ENCODE measurements around the gene GMDS.

GMDS gene

GRCh38 chr6:1820165-1820564, 425.2 kb downstream of the GMDS start:
- CTCF ChIA-PET, result interaction anchor here (0.5 to 0.6 kb wide), 2 partner anchors 98 to 442 kb away, joined by 3 to 4 read pairs; no protein-coding TSS in a partner anchor
- no peak overlapping the region for H3K27ac ChIP-seq
- no peak for DNase-seq (ENCODE audit: low spot score)

GRCh38 chr6:1819007-1819406, 426.4 kb downstream of the GMDS start:
- ChIA-PET CTCF (interaction anchor here (0.7 kb wide), 1 partner anchor 1195 kb away, joined by 3 read pairs; no protein-coding TSS in a partner anchor), POLR2A (ENCODE audit: low non-redundant PET) (no interaction called here)
- H3K27ac ChIP-seq, result no peak overlapping the region
- TF ChIP-seq CTCF (conservative IDR thresholded peaks at IDR 0.05; ENCODE audit: low read depth), result no peak
- DNase-seq (ENCODE audit: low spot score), result no peak

More at GRCh38 chr6:1820165-1820564, 425.2 kb downstream of the GMDS start:
- POLR2A ChIA-PET (ENCODE audit: low non-redundant PET), result no interaction called here
- no peak for TF ChIP-seq CTCF (conservative IDR thresholded peaks at IDR 0.05; ENCODE audit: low read depth)

- ChIA-PET CTCF (no interaction called here), POLR2A (ENCODE audit: low non-redundant PET) (no interaction called here)
- no peak for TF ChIP-seq CTCF (conservative IDR thresholded peaks at IDR 0.05; ENCODE audit: low read depth)
- no peak for DNase-seq (ENCODE audit: low spot score)
- H3K27ac ChIP-seq, result no peak overlapping the region
These were observed 428.2 kb downstream of the GMDS start for GRCh38 chr6:1817033-1817761.

GRCh38 chr6:1815827-1816452, 429.5 kb downstream of the GMDS start:
- DNase-seq (ENCODE audit: low spot score), result no peak
- H3K27ac ChIP-seq, result no peak overlapping the region
- POLR2A ChIA-PET (ENCODE audit: low non-redundant PET), result interaction anchor here (0.6 kb wide), 1 partner anchor 93 kb away, joined by 5 read pairs; no protein-coding TSS in a partner anchor
- CTCF ChIA-PET, result no interaction called here
- TF ChIP-seq CTCF (conservative IDR thresholded peaks at IDR 0.05; ENCODE audit: low read depth), result no peak

- no peak overlapping the region for H3K27ac ChIP-seq
- no peak for DNase-seq (ENCODE audit: low spot score)
- POLR2A ChIA-PET (ENCODE audit: low non-redundant PET), result no interaction called here
- CTCF ChIA-PET, result interaction anchor here (0.6 kb wide), 1 partner anchor 30 kb away, joined by 4 read pairs; no protein-coding TSS in a partner anchor
- TF ChIP-seq CTCF (conservative IDR thresholded peaks at IDR 0.05; ENCODE audit: low read depth), result no peak
These were observed 431.1 kb downstream of the GMDS start for GRCh38 chr6:1814279-1814678.

- ChIA-PET CTCF (no interaction called here), POLR2A (ENCODE audit: low non-redundant PET) (no interaction called here)
- DNase-seq (ENCODE audit: low spot score), result no peak
- no peak for TF ChIP-seq CTCF (conservative IDR thresholded peaks at IDR 0.05; ENCODE audit: low read depth)
- H3K27ac ChIP-seq, result no peak overlapping the region
These were observed 432.9 kb downstream of the GMDS start for GRCh38 chr6:1812487-1812886.

Data from RWPE1 (cell line).